HepG2 (cell line): ENCODE measurements around the gene CLDN5. TPM values are rescaled to one million over a fixed set of nuclear protein-coding genes. Genes with fewer than 3 reads are reported as not detected.

Source experiments
- HDAC6 ChIP-seq: fragments of 200-600 bp; sonication (generic); IDR thresholded peaks from 2 replicates; pipeline ENCODE4 v1.7.0; 2017; ENCODE audit warnings: mild to moderate bottlenecking, antibody characterized with exemption, low read length, low read depth
- TMF1 ChIP-seq: sonication (generic); formaldehyde crosslinking; IDR thresholded peaks from 2 replicates; pipeline ENCODE4 v1.8.1; 2022; ENCODE audit warnings: low read depth, missing genetic modification reagents
- TSC22D2 ChIP-seq: sonication (generic); formaldehyde crosslinking; IDR thresholded peaks from 2 replicates; pipeline ENCODE4 v1.5.1; 2020; ENCODE audit warnings: missing genetic modification reagents, mild to moderate bottlenecking, borderline replicate concordance
- ZNF282 ChIP-seq: fragments of 450-650 bp; IDR thresholded peaks from 2 replicates; pipeline ENCODE4 v1.6.1; 2018; ENCODE audit not compliant: partially characterized antibody
- ZNF484 ChIP-seq: sonication (generic); formaldehyde crosslinking; IDR thresholded peaks from 2 replicates; pipeline ENCODE4 v1.5.1; 2020; ENCODE audit warnings: mild to moderate bottlenecking, low read depth, missing genetic modification reagents, borderline replicate concordance
- ZNF720 ChIP-seq: sonication (generic); formaldehyde crosslinking; IDR thresholded peaks from 2 replicates; pipeline ENCODE4 v1.4.0; 2020; ENCODE audit warnings: missing genetic modification reagents
- ZNF75D ChIP-seq: sonication (generic); formaldehyde crosslinking; IDR thresholded peaks from 2 replicates; pipeline ENCODE4 v1.8.1; 2023; ENCODE audit warnings: missing genetic modification reagents, mild to moderate bottlenecking, borderline replicate concordance
- ZNF878 ChIP-seq: sonication (generic); formaldehyde crosslinking; IDR thresholded peaks from 2 replicates; pipeline ENCODE4 v1.8.1; 2023; ENCODE audit warnings: mild to moderate bottlenecking, missing genetic modification reagents, moderate library complexity
- ZSCAN9 ChIP-seq: IDR thresholded peaks from 2 replicates; pipeline ENCODE4 v1.6.1; 2016; ENCODE audit warnings: borderline replicate concordance
- polyA plus RNA-seq, 8 experiments: library from polyadenylated mRNA; depleted of rRNA in 3 of 8; stranded (reverse) in 7 of 8; unstranded in 1 of 8; fragments of >200 nt; fragmentation: Illumina TruSeq in 4 of 8; extraction: Trizol in 4 of 8; gene quantifications; 2 replicates each; pipeline versions ENCODE4 v1.2.1 to v1.2.3, GENCODE V29; 2011 to 2016; ENCODE audit warnings: low read depth in 4 of 8, missing spikeins in 1 of 8, mixed read lengths in 1 of 8; ENCODE audit not compliant: insufficient read depth in 1 of 8
- total RNA-seq, 5 experiments: library from RNA; depleted of rRNA; stranded (reverse); fragments of >200 nt; fragmentation: Illumina TruSeq; extraction: Trizol; gene quantifications; 2 replicates each; pipeline ENCODE4 v1.2.3, GENCODE V29; 2016; ENCODE audit warnings: low read depth in 1 of 5
- TF ChIP-seq, protein P1 (sequence below): IDR thresholded peaks from 2 replicates; pipeline ENCODE4 v1.6.1; 2012; ENCODE audit warnings: low read length, improper control_type of control experiment
- TF ChIP-seq, protein P2 (sequence below): sonication (generic); formaldehyde crosslinking; IDR thresholded peaks from 2 replicates; pipeline ENCODE4 v1.5.0; 2020; ENCODE audit warnings: mild to moderate bottlenecking, missing genetic modification reagents, borderline replicate concordance
- TF ChIP-seq, protein P3 (sequence below): sonication (generic); formaldehyde crosslinking; IDR thresholded peaks from 2 replicates; pipeline ENCODE4 v1.4.0; 2020; ENCODE audit warnings: mild to moderate bottlenecking, missing genetic modification reagents

Gene CLDN5
- total and polyA plus RNA-seq, 2 of the 13 experiments (the other 11 are each of a cell fraction or from before 2014, with no cell fraction given): not detected

DNA sequence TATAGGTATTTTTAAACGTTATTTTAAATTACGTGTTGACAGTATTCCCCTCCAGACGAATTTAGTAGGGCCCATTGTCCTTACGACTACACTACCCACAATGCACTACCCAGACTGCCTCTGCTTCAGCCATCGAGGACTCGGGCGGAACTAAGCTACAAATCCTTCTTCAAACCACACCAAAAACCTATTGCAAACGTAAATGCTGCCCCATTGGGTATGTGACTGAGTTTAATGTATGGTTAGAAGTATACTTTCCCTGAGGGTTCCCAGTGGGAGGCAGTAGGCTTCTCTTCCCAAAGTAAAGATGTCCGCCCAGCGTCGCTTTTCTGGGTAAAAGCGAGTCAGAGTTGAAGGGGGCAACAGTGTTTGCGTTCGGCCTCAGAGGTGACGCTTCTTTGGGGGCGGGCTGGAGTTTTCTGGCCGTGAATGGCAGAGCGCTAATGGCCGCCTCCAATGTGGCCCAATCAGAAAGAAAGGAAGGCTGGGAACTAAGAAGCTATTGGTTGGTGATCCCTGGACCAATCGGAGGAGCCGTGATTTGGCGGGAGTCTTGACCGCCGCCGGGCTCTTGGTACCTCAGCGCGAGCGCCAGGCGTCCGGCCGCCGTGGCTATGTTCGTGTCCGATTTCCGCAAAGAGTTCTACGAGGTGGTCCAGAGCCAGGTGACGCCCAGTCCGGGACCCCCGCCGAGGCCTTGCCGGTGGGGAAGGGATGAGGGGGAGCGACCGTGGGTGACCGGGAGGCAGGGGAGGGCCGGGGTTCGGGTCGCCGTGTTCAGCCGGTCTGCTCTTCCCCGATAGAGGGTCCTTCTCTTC, 44.6 kb downstream of the CLDN5 start, which contains the start of gene CDC45 (continued):
- TF ChIP-seq, protein P1, sequence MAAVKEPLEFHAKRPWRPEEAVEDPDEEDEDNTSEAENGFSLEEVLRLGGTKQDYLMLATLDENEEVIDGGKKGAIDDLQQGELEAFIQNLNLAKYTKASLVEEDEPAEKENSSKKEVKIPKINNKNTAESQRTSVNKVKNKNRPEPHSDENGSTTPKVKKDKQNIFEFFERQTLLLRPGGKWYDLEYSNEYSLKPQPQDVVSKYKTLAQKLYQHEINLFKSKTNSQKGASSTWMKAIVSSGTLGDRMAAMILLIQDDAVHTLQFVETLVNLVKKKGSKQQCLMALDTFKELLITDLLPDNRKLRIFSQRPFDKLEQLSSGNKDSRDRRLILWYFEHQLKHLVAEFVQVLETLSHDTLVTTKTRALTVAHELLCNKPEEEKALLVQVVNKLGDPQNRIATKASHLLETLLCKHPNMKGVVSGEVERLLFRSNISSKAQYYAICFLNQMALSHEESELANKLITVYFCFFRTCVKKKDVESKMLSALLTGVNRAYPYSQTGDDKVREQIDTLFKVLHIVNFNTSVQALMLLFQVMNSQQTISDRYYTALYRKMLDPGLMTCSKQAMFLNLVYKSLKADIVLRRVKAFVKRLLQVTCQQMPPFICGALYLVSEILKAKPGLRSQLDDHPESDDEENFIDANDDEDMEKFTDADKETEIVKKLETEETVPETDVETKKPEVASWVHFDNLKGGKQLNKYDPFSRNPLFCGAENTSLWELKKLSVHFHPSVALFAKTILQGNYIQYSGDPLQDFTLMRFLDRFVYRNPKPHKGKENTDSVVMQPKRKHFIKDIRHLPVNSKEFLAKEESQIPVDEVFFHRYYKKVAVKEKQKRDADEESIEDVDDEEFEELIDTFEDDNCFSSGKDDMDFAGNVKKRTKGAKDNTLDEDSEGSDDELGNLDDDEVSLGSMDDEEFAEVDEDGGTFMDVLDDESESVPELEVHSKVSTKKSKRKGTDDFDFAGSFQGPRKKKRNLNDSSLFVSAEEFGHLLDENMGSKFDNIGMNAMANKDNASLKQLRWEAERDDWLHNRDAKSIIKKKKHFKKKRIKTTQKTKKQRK: no peak
- no peak for TF ChIP-seq ZNF75D (CRISPR knock-in tag)
- no peak for TF ChIP-seq TMF1
- TF ChIP-seq, protein P2, sequence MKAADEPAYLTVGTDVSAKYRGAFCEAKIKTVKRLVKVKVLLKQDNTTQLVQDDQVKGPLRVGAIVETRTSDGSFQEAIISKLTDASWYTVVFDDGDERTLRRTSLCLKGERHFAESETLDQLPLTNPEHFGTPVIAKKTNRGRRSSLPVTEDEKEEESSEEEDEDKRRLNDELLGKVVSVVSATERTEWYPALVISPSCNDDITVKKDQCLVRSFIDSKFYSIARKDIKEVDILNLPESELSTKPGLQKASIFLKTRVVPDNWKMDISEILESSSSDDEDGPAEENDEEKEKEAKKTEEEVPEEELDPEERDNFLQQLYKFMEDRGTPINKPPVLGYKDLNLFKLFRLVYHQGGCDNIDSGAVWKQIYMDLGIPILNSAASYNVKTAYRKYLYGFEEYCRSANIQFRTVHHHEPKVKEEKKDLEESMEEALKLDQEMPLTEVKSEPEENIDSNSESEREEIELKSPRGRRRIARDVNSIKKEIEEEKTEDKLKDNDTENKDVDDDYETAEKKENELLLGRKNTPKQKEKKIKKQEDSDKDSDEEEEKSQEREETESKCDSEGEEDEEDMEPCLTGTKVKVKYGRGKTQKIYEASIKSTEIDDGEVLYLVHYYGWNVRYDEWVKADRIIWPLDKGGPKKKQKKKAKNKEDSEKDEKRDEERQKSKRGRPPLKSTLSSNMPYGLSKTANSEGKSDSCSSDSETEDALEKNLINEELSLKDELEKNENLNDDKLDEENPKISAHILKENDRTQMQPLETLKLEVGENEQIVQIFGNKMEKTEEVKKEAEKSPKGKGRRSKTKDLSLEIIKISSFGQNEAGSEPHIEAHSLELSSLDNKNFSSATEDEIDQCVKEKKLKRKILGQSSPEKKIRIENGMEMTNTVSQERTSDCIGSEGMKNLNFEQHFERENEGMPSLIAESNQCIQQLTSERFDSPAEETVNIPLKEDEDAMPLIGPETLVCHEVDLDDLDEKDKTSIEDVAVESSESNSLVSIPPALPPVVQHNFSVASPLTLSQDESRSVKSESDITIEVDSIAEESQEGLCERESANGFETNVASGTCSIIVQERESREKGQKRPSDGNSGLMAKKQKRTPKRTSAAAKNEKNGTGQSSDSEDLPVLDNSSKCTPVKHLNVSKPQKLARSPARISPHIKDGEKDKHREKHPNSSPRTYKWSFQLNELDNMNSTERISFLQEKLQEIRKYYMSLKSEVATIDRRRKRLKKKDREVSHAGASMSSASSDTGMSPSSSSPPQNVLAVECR (CRISPR knock-in tag): peak; percentile 97
- no peak; the same call in 1 of the 2 replicates for TF ChIP-seq ZSCAN9 (CRISPR knock-in tag)
- TF ChIP-seq TSC22D2 (CRISPR knock-in tag): no peak
- no peak for TF ChIP-seq ZNF484 (CRISPR knock-in tag)
- TF ChIP-seq, protein P3, sequence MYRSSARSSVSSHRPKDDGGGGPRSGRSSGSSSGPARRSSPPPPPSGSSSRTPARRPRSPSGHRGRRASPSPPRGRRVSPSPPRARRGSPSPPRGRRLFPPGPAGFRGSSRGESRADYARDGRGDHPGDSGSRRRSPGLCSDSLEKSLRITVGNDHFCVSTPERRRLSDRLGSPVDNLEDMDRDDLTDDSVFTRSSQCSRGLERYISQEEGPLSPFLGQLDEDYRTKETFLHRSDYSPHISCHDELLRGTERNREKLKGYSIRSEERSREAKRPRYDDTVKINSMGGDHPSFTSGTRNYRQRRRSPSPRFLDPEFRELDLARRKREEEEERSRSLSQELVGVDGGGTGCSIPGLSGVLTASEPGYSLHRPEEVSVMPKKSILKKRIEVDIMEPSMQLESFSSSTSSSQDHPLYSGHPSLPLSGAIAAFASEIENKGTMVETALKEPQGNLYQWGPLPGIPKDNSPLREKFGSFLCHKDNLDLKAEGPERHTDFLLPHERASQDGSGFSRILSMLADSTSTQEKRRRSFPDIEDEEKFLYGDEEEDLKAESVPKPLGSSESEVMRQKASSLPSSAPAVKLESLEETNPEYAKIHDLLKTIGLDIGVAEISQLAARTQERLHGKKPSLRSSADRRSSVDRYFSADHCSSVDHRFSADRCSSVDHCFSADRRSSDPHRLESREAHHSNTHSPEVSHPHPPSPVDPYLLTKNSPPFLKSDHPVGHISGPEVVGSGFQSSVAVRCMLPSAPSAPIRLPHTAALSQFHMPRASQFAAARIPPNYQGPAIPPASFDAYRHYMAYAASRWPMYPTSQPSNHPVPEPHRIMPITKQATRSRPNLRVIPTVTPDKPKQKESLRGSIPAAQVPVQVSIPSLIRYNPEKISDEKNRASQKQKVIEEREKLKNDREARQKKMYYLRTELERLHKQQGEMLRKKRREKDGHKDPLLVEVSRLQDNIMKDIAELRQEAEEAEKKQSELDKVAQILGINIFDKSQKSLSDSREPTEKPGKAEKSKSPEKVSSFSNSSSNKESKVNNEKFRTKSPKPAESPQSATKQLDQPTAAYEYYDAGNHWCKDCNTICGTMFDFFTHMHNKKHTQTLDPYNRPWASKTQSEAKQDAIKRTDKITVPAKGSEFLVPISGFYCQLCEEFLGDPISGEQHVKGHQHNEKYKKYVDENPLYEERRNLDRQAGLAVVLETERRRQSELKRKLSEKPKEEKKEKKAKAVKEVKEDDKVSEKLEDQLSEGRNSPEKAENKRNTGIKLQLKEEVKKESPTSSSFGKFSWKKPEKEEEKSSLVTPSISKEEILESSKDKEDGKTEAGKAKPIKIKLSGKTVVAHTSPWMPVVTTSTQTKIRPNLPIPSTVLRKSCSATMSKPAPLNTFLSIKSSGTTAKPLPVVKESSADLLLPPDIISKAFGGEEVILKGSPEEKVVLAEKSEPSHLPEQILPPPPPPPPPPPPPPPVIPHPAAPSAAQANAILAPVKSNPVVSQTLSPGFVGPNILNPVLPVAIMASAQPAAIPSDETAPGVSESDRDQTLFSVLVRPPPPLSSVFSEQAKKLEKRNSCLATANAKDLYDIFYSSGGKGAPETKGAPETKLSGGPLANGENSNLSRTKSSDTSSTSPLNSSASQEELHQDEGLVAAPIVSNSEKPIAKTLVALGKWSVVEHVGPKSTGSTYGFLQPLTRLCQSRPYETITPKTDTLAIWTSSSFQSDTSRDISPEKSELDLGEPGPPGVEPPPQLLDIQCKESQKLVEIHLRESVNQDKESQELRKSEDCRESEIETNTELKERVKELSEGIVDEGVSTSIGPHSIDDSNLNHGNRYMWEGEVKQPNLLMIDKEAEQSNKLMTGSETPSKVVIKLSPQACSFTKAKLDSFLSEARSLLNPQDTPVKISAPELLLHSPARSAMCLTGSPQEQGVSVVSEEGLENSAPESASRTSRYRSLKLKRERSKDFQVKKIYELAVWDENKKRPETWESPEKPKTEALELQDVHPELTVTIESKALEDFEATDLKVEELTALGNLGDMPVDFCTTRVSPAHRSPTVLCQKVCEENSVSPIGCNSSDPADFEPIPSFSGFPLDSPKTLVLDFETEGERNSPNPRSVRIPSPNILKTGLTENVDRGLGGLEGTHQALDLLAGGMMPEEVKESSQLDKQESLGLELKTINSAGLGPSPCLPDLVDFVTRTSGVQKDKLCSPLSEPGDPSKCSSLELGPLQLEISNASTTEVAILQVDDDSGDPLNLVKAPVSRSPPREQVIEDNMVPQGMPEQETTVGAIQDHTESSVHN: no peak
- TF ChIP-seq ZNF282: no peak
- TF ChIP-seq HDAC6: no peak
- TF ChIP-seq ZNF720 (CRISPR knock-in tag): no peak
- TF ChIP-seq ZNF878 (CRISPR knock-in tag): no peak
